ENCODE results near the gene BUD31. TPM values are rescaled to one million over a fixed set of nuclear protein-coding genes. Genes with fewer than 3 reads are reported as not detected.

Gene BUD31
- total RNA-seq, 1 experiment from 2014 or later, result 169 TPM

GRCh38 chr7:99433158-99433557, 24.4 kb downstream of the BUD31 start:
- no peak for DNase-seq (ENCODE audit: low read depth)

GRCh38 chr7:99437946-99438572, 29.3 kb downstream of the BUD31 start:
- no peak for DNase-seq (ENCODE audit: low read depth)

- DNase-seq (ENCODE audit: low read depth), result peak; percentile 97
Observed at GRCh38 chr7:99438573-99439480, 30.1 kb downstream of the BUD31 start, which contains the start of the genes CPSF4 and PTCD1. Gene CPSF4, plus strand, starts transcription at chr7:99438943. Its CDS starts 140 bp downstream, at chr7:99439083. Gene PTCD1, minus strand, starts transcription at chr7:99438798. Its CDS starts 3,556 bp downstream, at chr7:99435242.

GRCh38 chr7:99440195-99440594, 31.4 kb downstream of the BUD31 start:
- DNase-seq (ENCODE audit: low read depth), result no peak

- DNase-seq (ENCODE audit: low read depth), result no peak
Observed at GRCh38 chr7:99446096-99446495, 37.3 kb downstream of the BUD31 start.

GRCh38 chr7:99447943-99448342, 39.2 kb downstream of the BUD31 start:
- no peak for DNase-seq (ENCODE audit: low read depth)

- DNase-seq (ENCODE audit: low read depth), result no peak
Observed at GRCh38 chr7:99448855-99449254, 40.1 kb downstream of the BUD31 start.

GRCh38 chr7:99449326-99449725, 40.6 kb downstream of the BUD31 start:
- no peak for DNase-seq (ENCODE audit: low read depth)

GRCh38 chr7:99451936-99452335, 43.2 kb downstream of the BUD31 start:
- no peak for DNase-seq (ENCODE audit: low read depth)

- no peak for DNase-seq (ENCODE audit: low read depth)
Observed at GRCh38 chr7:99452541-99452940, 43.8 kb downstream of the BUD31 start.

GRCh38 chr7:99453105-99453504, 44.3 kb downstream of the BUD31 start:
- DNase-seq (ENCODE audit: low read depth), result no peak

GRCh38 chr7:99455874-99456273, 47.1 kb downstream of the BUD31 start:
- DNase-seq (ENCODE audit: low read depth), result no peak

- no peak for DNase-seq (ENCODE audit: low read depth)
Observed at GRCh38 chr7:99456288-99456687, 47.5 kb downstream of the BUD31 start.

- DNase-seq (ENCODE audit: low read depth), result no peak
Observed at GRCh38 chr7:99457050-99457649, 48.4 kb downstream of the BUD31 start.

GRCh38 chr7:99457650-99458493, 49.1 kb downstream of the BUD31 start:
- no peak for DNase-seq (ENCODE audit: low read depth)

GRCh38 chr7:99459087-99459486, 50.3 kb downstream of the BUD31 start:
- DNase-seq (ENCODE audit: low read depth), result peak; percentile 30

GRCh38 chr7:99460651-99461050, 51.9 kb downstream of the BUD31 start:
- DNase-seq (ENCODE audit: low read depth), result no peak

GRCh38 chr7:99461221-99461620, 52.5 kb downstream of the BUD31 start:
- no peak for DNase-seq (ENCODE audit: low read depth)

GRCh38 chr7:99465421-99465768, 56.6 kb downstream of the BUD31 start:
- no peak for DNase-seq (ENCODE audit: low read depth)

- DNase-seq (ENCODE audit: low read depth), result no peak
Observed at GRCh38 chr7:99468336-99468918, 59.7 kb downstream of the BUD31 start.

All from M059J (cell line).